GM18520 (cell line): ENCODE data around the gene CLIP1.
"Not testable (repeated sequence)": the region's sequence is repeated elsewhere in the genome, so short reads cannot be mapped to it uniquely, and the experiment has no call there.

Experiments used
- ATAC-seq: cut with Tn5 transposase; IDR thresholded peaks from one replicate; pipeline ENCODE4 v1.9.1; 2021; ENCODE audit not compliant: unreplicated experiment

The CLIP1 gene

GRCh38 chr12:122437656-122438121 is 15.2 kb upstream of the CLIP1 start:
- ATAC-seq, result no peak

GRCh38 chr12:122435186-122435585 is 12.7 kb upstream of the CLIP1 start:
- no peak for ATAC-seq

GRCh38 chr12:122429043-122429442 is 6.6 kb upstream of the CLIP1 start:
- not testable (repeated sequence) for ATAC-seq

GRCh38 chr12:122427403-122427802 is 4.9 kb upstream of the CLIP1 start:
- ATAC-seq, result no peak

- no peak for ATAC-seq
Measured at GRCh38 chr12:122423258-122424165, 1.0 kb upstream of the CLIP1 start.

GRCh38 chr12:122422730-122423257 is 325 bp upstream of the CLIP1 start:
- no peak for ATAC-seq

GRCh38 chr12:122421187-122421820 is 1.2 kb downstream of the CLIP1 start:
- ATAC-seq, result no peak

- no peak for ATAC-seq
Measured at GRCh38 chr12:122420471-122421162, 1.9 kb downstream of the CLIP1 start.

- not testable (repeated sequence) for ATAC-seq
Measured at GRCh38 chr12:122419094-122419493, 3.4 kb downstream of the CLIP1 start.

GRCh38 chr12:122415665-122416064 is 6.8 kb downstream of the CLIP1 start:
- ATAC-seq, result not testable (repeated sequence)

- no peak for ATAC-seq
Measured at GRCh38 chr12:122413516-122414404, 8.7 kb downstream of the CLIP1 start.

- no peak for ATAC-seq
Measured at GRCh38 chr12:122412851-122413433, 9.5 kb downstream of the CLIP1 start.

GRCh38 chr12:122411537-122411936 is 10.9 kb downstream of the CLIP1 start:
- ATAC-seq, result no peak

GRCh38 chr12:122407208-122407607 is 15.3 kb downstream of the CLIP1 start:
- ATAC-seq, result no peak

GRCh38 chr12:122406701-122407164 is 15.7 kb downstream of the CLIP1 start:
- ATAC-seq, result no peak

- peak; percentile 33 for ATAC-seq
Measured at GRCh38 chr12:122403831-122404230, 18.6 kb downstream of the CLIP1 start.

GRCh38 chr12:122403115-122403770 is 19.2 kb downstream of the CLIP1 start:
- ATAC-seq, result peak; percentile 36

- no peak for ATAC-seq
Measured at GRCh38 chr12:122402264-122402663, 20.2 kb downstream of the CLIP1 start.
